D721Med (cell line): ENCODE results near the gene HSF2BP.
A peak's percentile ranks its signal among the peaks of the same experiment; 100 is the strongest.

Source experiments
- DNase-seq: peaks from one replicate; pipeline ENCODE4 v3.0.0; 2011; ENCODE audit warnings: low spot score; ENCODE audit not compliant: insufficient read length
- FAIRE-seq: peaks from 2 replicates; lab custom pipeline; 2011; peaks lifted over from hg19 to GRCh38; lab: Jason Lieb, UNC
- TF ChIP-seq, protein P1 (sequence below): IDR thresholded peaks from 2 replicates; pipeline ENCODE4 v1.5.1; 2012; ENCODE audit warnings: mild to moderate bottlenecking, control low read depth; ENCODE audit not compliant: insufficient read depth; ENCODE audit errors: missing control alignments

Gene HSF2BP

DNA sequence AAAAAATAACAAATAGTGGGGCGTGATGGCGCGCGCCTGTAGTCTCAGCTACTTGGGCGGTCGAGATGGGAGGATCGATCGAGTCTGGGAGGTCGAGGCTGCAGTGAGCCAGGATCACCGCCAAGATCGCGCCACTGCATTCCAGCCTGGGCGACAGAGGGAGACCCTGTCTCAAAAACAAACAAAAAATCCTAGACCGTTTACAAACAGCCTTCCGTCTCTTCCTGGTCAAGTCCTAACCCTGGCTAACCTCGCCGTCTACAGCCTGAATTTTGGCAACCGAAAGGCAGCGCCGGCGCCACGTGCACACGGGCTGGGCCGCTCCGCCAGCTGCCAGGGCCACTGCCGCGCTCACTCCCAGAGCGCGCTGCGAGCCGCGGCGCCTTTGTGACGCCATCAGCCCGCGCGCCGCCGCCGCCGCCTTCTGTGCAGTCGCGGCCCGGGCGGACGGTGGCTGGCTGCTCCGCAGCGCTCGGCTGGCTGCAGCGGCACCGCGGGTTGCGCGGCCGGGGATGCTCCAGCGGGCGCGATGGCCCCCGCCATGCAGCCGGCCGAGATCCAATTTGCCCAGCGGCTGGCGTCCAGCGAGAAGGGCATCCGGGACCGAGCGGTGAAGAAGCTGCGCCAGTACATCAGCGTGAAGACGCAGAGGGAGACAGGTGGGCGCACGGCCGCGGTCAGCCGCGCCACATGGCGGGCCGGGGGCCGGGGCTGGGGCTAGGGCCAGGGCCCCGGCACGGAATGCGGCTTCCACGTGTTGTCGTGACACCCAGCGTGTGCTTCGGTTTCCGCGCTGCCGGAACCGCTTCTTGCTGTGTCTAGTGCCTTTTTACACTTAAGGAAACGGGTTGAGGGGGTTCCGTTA is at the start of gene HSF2BP, which contains the start of gene RRP1B:
HSF2BP (minus strand) TSS at position 353 of the 865 bp plus-strand sequence. CDS start 1,392 bp downstream, outside the sequence.
RRP1B (plus strand) TSS at position 425 of the 865 bp plus-strand sequence; CDS start at position 530, 105 bp downstream.
- FAIRE-seq = no peak
- peak; percentile 75 for DNase-seq
- TF ChIP-seq, protein P1, sequence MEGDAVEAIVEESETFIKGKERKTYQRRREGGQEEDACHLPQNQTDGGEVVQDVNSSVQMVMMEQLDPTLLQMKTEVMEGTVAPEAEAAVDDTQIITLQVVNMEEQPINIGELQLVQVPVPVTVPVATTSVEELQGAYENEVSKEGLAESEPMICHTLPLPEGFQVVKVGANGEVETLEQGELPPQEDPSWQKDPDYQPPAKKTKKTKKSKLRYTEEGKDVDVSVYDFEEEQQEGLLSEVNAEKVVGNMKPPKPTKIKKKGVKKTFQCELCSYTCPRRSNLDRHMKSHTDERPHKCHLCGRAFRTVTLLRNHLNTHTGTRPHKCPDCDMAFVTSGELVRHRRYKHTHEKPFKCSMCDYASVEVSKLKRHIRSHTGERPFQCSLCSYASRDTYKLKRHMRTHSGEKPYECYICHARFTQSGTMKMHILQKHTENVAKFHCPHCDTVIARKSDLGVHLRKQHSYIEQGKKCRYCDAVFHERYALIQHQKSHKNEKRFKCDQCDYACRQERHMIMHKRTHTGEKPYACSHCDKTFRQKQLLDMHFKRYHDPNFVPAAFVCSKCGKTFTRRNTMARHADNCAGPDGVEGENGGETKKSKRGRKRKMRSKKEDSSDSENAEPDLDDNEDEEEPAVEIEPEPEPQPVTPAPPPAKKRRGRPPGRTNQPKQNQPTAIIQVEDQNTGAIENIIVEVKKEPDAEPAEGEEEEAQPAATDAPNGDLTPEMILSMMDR = no peak

DNA sequence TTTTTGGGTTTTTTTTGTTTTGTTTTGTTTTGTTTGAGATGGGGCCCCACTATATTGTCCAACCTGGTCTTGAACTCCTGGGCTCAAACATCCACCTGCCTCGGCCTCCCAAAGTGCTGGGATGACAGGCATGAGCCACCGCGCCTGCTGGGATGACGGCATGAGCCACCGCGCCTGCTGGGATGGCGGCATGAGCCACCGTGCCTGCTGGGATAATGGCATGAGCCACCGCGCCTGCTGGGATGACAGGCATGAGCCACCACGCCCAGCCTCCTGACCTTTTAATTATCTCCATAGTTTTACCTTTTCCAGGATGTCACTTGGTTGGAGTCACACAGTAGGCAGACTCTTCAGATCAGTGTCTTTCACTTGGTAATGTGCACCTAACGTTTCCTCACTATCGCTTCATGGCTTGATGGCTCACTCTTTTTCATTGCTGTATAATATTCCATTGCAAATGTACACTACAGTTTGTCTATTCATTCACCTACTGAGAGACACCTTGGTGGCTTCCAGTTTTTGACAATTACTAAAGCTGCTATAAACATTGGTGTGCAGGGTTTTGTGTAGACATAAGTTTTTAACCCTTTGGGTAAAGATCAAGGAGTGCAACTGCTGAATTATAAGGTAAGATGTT is 49.6 kb upstream of the HSF2BP start:
- TF ChIP-seq, protein P1 = no peak
- FAIRE-seq (no peak), DNase-seq (no peak)

DNA sequence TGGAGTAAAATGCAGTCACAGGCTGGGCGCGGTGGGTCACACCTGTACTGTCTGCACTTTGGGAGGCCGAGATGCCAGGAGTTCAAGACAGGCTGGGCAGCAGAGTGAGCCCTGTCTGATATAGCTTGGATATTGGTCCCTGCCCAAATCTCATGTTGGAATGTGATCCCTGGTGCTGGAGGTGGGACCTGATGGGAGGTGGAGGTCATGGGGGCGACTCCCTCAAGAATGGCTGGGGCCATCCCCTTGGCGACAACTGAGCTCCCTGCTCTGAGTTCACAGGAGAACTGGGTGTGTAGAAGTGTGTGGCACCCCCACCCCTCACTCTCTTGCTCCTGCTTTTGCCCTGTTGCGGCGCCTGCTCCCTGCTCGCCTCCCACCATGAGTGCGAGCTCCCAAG is 48.2 kb upstream of the HSF2BP start:
- FAIRE-seq (no peak), DNase-seq (no peak)
- TF ChIP-seq, protein P1 = no peak

DNA sequence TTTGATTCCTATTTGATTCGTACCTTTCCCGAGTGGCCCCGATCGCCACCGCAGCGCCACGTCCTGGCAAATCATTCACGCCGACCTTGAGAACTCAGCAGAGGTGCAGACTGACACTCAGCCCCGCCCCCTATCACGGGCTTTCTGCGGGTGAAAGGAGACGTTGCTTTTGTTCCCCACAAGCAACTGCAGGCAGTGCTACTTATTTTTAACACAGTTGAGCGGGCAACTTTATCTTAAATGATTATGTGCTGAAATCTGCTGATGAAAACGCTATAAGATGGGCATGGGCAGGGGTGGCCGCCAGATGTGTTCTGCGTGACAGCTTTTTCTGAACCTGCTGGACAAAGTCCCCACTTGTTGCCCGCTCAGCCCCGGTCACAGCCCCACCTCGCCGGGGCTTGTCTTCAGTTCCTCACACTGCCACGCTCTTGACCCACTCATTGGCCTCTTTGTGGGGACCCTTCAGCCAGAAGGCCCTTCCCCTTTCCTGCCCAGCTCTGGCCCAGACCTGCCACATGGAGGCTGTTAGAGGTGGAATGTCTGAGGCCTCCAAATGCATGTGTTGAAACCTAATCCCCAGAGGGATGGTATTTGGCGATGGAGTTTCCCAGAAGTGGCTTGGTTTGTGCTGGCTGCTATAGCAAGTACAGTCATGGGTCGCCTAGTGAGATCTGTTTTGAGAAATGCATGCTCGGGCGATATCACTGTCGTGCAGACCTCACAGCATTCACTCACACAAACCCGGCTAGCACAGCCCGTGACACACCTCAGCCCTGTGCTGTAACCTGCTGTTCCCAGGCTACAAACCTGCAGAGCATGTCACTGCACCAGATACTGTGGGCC is 44.0 kb upstream of the HSF2BP start:
- TF ChIP-seq, protein P1 = no peak
- DNase-seq = no peak
- FAIRE-seq = no peak

DNA sequence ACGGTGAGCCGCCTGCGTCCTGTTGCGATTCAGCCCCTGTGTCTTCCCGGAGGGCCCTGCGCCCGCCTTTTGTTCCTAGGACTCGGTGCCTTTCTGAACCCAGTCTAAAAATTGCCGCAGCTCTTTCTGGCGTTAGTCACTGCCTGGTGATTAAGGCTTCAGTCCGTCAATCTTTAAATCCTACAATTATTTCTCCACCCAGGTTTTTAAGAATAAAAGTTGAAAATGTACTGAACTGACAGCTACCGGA is 43.4 kb upstream of the HSF2BP start:
- FAIRE-seq = no peak

DNA sequence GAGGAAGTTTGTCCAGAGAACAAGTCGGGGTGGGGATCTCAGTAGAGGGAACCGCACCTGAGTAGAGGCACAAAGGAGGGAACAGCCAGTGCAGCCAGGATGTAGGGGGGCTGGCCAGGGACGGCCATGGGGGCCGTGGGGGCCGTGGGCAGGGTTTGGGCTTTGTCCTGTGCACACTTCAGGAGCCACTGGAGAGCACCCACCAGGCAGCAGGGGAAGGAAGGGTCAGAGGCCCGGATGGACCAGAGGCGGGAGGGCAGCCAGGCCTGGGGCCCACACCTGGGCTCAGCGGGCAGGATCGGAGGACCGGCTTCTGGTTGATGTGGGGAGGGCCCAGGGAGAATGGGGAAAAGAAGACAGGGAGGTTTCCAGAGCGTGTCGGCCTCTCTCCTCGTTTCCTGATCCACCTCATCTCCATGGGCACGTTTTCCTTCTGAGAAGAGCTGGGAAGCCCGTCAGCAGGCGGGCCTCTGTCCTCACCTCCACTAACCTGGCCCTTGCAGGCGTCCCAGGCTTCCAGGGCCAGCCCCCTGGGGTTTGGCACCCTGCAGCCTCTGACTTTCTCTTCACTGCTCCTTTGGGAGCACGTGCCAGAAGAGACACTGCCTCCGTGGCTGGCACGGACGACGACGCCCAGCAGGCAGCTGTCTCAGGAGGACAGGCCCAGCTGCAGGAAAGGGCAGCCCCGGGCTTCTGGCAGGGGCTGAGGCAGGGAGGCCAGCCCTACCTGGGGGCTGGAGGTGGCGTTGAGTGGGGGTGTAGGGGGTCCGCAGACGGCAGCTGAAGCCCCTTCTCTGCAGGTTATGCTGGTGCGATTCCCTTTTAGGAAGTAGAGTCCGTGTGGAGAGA is 42.9 kb upstream of the HSF2BP start:
- FAIRE-seq = no peak
- TF ChIP-seq, protein P1 = no peak
- no peak for DNase-seq

More for the DNA sequence above, 43.4 kb upstream of the HSF2BP start:
- TF ChIP-seq, protein P1 = no peak
- no peak for DNase-seq
